ENCODE measurements around the gene STAMBPL1.
"Not testable (repeated sequence)": the region's sequence is repeated elsewhere in the genome, so short reads cannot be mapped to it uniquely, and the experiment has no call there.

The STAMBPL1 gene

GRCh38 chr10:88923520-88923919, 43.5 kb downstream of the STAMBPL1 start:
- DNase-seq: no peak

- no peak for DNase-seq
Observed at GRCh38 chr10:88926566-88927415, 46.7 kb downstream of the STAMBPL1 start.

- DNase-seq: no peak
Observed at GRCh38 chr10:88927416-88927690, 47.3 kb downstream of the STAMBPL1 start.

GRCh38 chr10:88928254-88928653, 48.2 kb downstream of the STAMBPL1 start:
- no peak for DNase-seq

GRCh38 chr10:88931548-88931947, 51.5 kb downstream of the STAMBPL1 start:
- DNase-seq: no peak

GRCh38 chr10:88932029-88932428, 52.0 kb downstream of the STAMBPL1 start:
- not testable (repeated sequence) for DNase-seq

- DNase-seq: peak; percentile 56
Observed at GRCh38 chr10:88932539-88933256, 52.7 kb downstream of the STAMBPL1 start.

- DNase-seq: no peak
Observed at GRCh38 chr10:88933564-88933963, 53.5 kb downstream of the STAMBPL1 start.

- peak; percentile 45 for DNase-seq
Observed at GRCh38 chr10:88934900-88935672, 55.0 kb downstream of the STAMBPL1 start.

GRCh38 chr10:88936656-88937055, 56.6 kb downstream of the STAMBPL1 start:
- no peak for DNase-seq

- no peak for DNase-seq
Observed at GRCh38 chr10:88938039-88938438, 58.0 kb downstream of the STAMBPL1 start.

- DNase-seq: no peak
Observed at GRCh38 chr10:88938938-88939337, 58.9 kb downstream of the STAMBPL1 start.

GRCh38 chr10:88941026-88941425, 61.0 kb downstream of the STAMBPL1 start:
- DNase-seq: no peak

- DNase-seq: no peak
Observed at GRCh38 chr10:88943778-88944177, 63.7 kb downstream of the STAMBPL1 start.

- no peak for DNase-seq
Observed at GRCh38 chr10:88944813-88945212, 64.8 kb downstream of the STAMBPL1 start.

- no peak for DNase-seq
Observed at GRCh38 chr10:88946200-88946599, 66.2 kb downstream of the STAMBPL1 start.

- DNase-seq: no peak
Observed at GRCh38 chr10:88946965-88947590, 67.0 kb downstream of the STAMBPL1 start.

GRCh38 chr10:88949051-88949450, 69.0 kb downstream of the STAMBPL1 start:
- no peak for DNase-seq

- DNase-seq: no peak
Observed at GRCh38 chr10:88949912-88950837, 70.1 kb downstream of the STAMBPL1 start.

- no peak for DNase-seq
Observed at GRCh38 chr10:88952647-88953111, 72.6 kb downstream of the STAMBPL1 start, which contains the start of gene ACTA2. ACTA2 (minus strand) TSS chr10:88952773; CDS start chr10:88948930, 3,843 bp downstream.

- DNase-seq: no peak
Observed at GRCh38 chr10:88953662-88954061, 73.6 kb downstream of the STAMBPL1 start.
